ENCODE data around the gene CTRB1.
"Not testable (repeated sequence)": the region's sequence is repeated elsewhere in the genome, so short reads cannot be mapped to it uniquely, and the experiment has no call there.

- not testable (repeated sequence) for TF ChIP-seq SRF (IDR thresholded peaks at IDR 0.05; ENCODE audit: low read depth); POLR2AphosphoS5 (IDR thresholded peaks at IDR 0.05; ENCODE audit: low read depth, low read length); CTCF (IDR thresholded peaks at IDR 0.05 in 2 of 3, conservative IDR thresholded peaks at IDR 0.05 in 1 of 3; ENCODE audit: borderline replicate concordance in 1 of 3, insufficient read depth in 1 of 3, low read depth in 2 of 3, low read length in 2 of 3); MAX (IDR thresholded peaks at IDR 0.05); EZH2phosphoT487 (IDR thresholded peaks at IDR 0.05; ENCODE audit: borderline replicate concordance)
Measured at GRCh38 chr16:75211286-75211685, 7.5 kb upstream of the CTRB1 start.
